ENCODE measurements around the gene PLEKHN1. TPM values are rescaled to one million over a fixed set of nuclear protein-coding genes. Genes with fewer than 3 reads are reported as not detected.

PLEKHN1 gene
- total RNA-seq, 1 donor from 2014 or later = 6.8 TPM

- DNase-seq (ENCODE audit: low read depth) = no peak
- no peak for TF ChIP-seq CTCF (conservative IDR thresholded peaks at IDR 0.05; ENCODE audit: low read depth, low read length)
- H3K4me3 ChIP-seq (ENCODE audit: low read depth, low read length) = peak overlapping the region; percentile 75
Observed at GRCh38 chr1:959731-960362, 6.4 kb upstream of the PLEKHN1 start.

GRCh38 chr1:960363-961131 is 5.7 kb upstream of the PLEKHN1 start, which contains the start of gene KLHL17:
Gene KLHL17 (plus strand): TSS chr1:960584. CDS start chr1:960694, 110 bp downstream.
- no peak for DNase-seq (ENCODE audit: low read depth)
- H3K4me3 ChIP-seq (ENCODE audit: low read depth, low read length) = peak within 1 kb of the TSS; percentile 99
- TF ChIP-seq CTCF (conservative IDR thresholded peaks at IDR 0.05; ENCODE audit: low read depth, low read length) = no peak

GRCh38 chr1:961132-961669 is 5.1 kb upstream of the PLEKHN1 start:
- peak overlapping the region; percentile 75 for H3K4me3 ChIP-seq (ENCODE audit: low read depth, low read length)
- no peak for TF ChIP-seq CTCF (conservative IDR thresholded peaks at IDR 0.05; ENCODE audit: low read depth, low read length)
- no peak for DNase-seq (ENCODE audit: low read depth)

- no peak for TF ChIP-seq CTCF (conservative IDR thresholded peaks at IDR 0.05; ENCODE audit: low read depth, low read length)
- no peak overlapping the region for H3K4me3 ChIP-seq (ENCODE audit: low read depth, low read length)
Observed at GRCh38 chr1:962381-963300, 3.6 kb upstream of the PLEKHN1 start.

GRCh38 chr1:963301-963651 is 3.0 kb upstream of the PLEKHN1 start:
- no peak overlapping the region for H3K4me3 ChIP-seq (ENCODE audit: low read depth, low read length)
- no peak for TF ChIP-seq CTCF (conservative IDR thresholded peaks at IDR 0.05; ENCODE audit: low read depth, low read length)
- no peak for DNase-seq (ENCODE audit: low read depth)

More at GRCh38 chr1:962381-963300, 3.6 kb upstream of the PLEKHN1 start:
- no peak for DNase-seq (ENCODE audit: low read depth)

GRCh38 chr1:963746-964525 is 2.3 kb upstream of the PLEKHN1 start:
- no peak for TF ChIP-seq CTCF (conservative IDR thresholded peaks at IDR 0.05; ENCODE audit: low read depth, low read length)
- no peak overlapping the region for H3K4me3 ChIP-seq (ENCODE audit: low read depth, low read length)
- no peak for DNase-seq (ENCODE audit: low read depth)
